CD8-positive, alpha-beta memory T cell (primary cell): ENCODE measurements around the gene SLIT3. TPM values are rescaled to one million over a fixed set of nuclear protein-coding genes. Genes with fewer than 3 reads are reported as not detected.

Experiments
- CTCF ChIA-PET: fragments of 350-600 bp; sonication (Branson Sonifier 250); formaldehyde crosslinking; loops from one replicate; lab custom pipeline; 2021; ENCODE audit warnings: antibody characterized with exemption; lab: Charles Lee
- POLR2A ChIA-PET: fragments of 350-600 bp; sonication (Branson Sonifier 250); formaldehyde crosslinking; loops from one replicate; lab custom pipeline; 2021; ENCODE audit warnings: antibody characterized with exemption; lab: Charles Lee
- DNase-seq, 5 donors: peaks; one replicate each; pipeline versions ENCODE4 v3.0.0 to v3.0.0-alpha.2; 2020 to 2022; ENCODE audit warnings: mixed read lengths in 1 of 5
- H3K27ac ChIP-seq: one replicate; pipeline ENCODE4 v1.7.0; 2013; ENCODE audit warnings: low read depth, mild to moderate bottlenecking, low read length, moderate library complexity
- H3K27me3 ChIP-seq: 2 replicates; pipeline ENCODE4 v1.7.0; 2013; ENCODE audit warnings: low read length, mild to moderate bottlenecking; ENCODE audit not compliant: insufficient read depth, poor library complexity, severe bottlenecking
- H3K36me3 ChIP-seq: 2 replicates; pipeline ENCODE4 v1.7.0; 2013; ENCODE audit warnings: mild to moderate bottlenecking, low read length, moderate library complexity; ENCODE audit not compliant: insufficient read depth
- H3K4me1 ChIP-seq: 2 replicates; pipeline ENCODE4 v1.7.0; 2013; ENCODE audit warnings: mild to moderate bottlenecking, low read length, moderate library complexity; ENCODE audit not compliant: insufficient read depth
- H3K4me3 ChIP-seq: 2 replicates; pipeline ENCODE4 v1.7.0; 2013; ENCODE audit warnings: mild to moderate bottlenecking, low read length
- H3K9me3 ChIP-seq: 2 replicates; pipeline ENCODE4 v1.7.0; 2013; ENCODE audit warnings: mild to moderate bottlenecking, low read length
- H3K27ac Mint-ChIP-seq, 8 donors: one replicate each; pipeline ENCODE4 v1.8.0; 2020 to 2021; ENCODE audit warnings: mixed read lengths in 8 of 8, mild to moderate bottlenecking in 6 of 8, inconsistent platforms in 3 of 8, moderate library complexity in 3 of 8
- H3K27me3 Mint-ChIP-seq, 2 donors: one replicate each; pipeline ENCODE4 v1.8.0; 2020 to 2021; ENCODE audit warnings: mixed read lengths in 2 of 2, mild to moderate bottlenecking in 1 of 2, moderate library complexity in 1 of 2
- H3K36me3 Mint-ChIP-seq, 3 donors: one replicate each; pipeline ENCODE4 v1.8.0; 2020 to 2021; ENCODE audit warnings: mixed read lengths in 3 of 3, inconsistent platforms in 1 of 3, mild to moderate bottlenecking in 1 of 3
- H3K4me1 Mint-ChIP-seq, 3 donors: one replicate each; pipeline ENCODE4 v1.8.0; 2020 to 2021; ENCODE audit warnings: mixed read lengths in 3 of 3, inconsistent platforms in 1 of 3, mild to moderate bottlenecking in 1 of 3
- H3K4me3 Mint-ChIP-seq, 7 donors: one replicate each; pipeline ENCODE4 v1.8.0; 2020 to 2021; ENCODE audit warnings: mixed read lengths in 7 of 7, mild to moderate bottlenecking in 6 of 7, moderate library complexity in 4 of 7, inconsistent platforms in 2 of 7
- H3K9me3 Mint-ChIP-seq, 5 donors: one replicate each; pipeline ENCODE4 v1.8.0; 2020 to 2022; ENCODE audit warnings: mixed read lengths in 5 of 5, mild to moderate bottlenecking in 3 of 5, moderate library complexity in 2 of 5, inconsistent platforms in 1 of 5
- polyA plus RNA-seq: library from polyadenylated mRNA; unstranded; fragments of 300-500 nt; fragmentation: Illumina TruSeq; gene quantifications from one replicate; pipeline ENCODE4 v1.2.3, GENCODE V29; 2021
- total RNA-seq, 2 experiments: library from RNA; stranded (reverse); gene quantifications; one replicate each; pipeline ENCODE4 v1.2.3, GENCODE V29; 2021

The SLIT3 gene
- total and polyA plus RNA-seq, 3 experiments from 2014 or later, result 0.49 to 0.72 TPM; not detected in 1

DNA sequence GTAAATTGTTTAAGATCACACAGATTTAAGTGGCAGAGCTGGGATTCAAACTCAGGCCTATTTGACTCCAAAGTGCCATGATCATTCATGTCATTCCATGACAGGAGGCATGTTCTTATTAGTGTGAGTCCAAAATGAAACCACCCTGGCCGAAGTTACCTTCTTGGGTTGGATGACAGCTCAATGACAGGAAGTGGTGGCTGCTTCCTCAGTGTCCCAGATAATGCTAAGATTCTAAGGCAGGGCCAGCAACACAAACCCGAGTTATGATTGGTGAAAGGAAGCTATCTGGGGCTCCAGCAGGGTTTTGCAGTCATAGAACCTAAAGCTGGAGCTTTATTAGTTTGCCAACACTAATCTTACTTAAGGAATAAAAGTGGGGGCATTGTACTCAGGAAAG is 340.4 kb downstream of the SLIT3 start:
- Mint-ChIP-seq H3K27ac (no peak overlapping the region), H3K27me3 (peaks cover 0 to 2% of the 10 kb centered on the region in 2 donors), H3K4me3 (no peak overlapping the region), H3K36me3 (no peaks in the 10 kb centered on the region), H3K4me1 (peaks cover 2 to 5% (median 3%) of the 10 kb centered on the region in 3 donors), H3K9me3 (peaks cover 0 to 2% (median 0%) of the 10 kb centered on the region in 5 donors)
- H3K4me1 ChIP-seq, result no peaks in the 10 kb centered on the region
- H3K27ac ChIP-seq, result no peak overlapping the region
- H3K27me3 ChIP-seq, result no peaks in the 10 kb centered on the region
- H3K9me3 ChIP-seq, result no peaks in the 10 kb centered on the region
- no peak for DNase-seq
- H3K36me3 ChIP-seq, result no peaks in the 10 kb centered on the region
- no peak overlapping the region for H3K4me3 ChIP-seq
- ChIA-PET CTCF (no interaction called here), POLR2A (no interaction called here)

DNA sequence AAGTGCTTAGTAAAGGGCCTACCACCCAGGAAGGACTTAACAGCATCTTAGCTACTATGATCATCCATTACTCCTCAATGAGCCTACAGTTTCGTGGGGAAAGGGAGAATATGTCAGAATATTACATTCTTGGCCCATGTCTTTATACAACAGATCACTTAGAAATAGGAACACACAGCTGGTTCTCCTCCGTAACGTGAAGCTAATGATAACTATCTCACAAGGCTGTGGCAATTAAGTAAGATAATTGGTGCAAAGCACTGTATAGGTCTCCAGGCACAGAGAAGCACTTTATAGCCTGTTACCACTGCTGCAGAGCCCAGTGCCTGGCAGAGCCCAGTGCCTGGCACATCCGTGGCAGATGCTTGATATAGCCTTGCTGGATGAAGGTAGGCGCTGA is 347.6 kb downstream of the SLIT3 start:
- Mint-ChIP-seq H3K27ac (no peak overlapping the region), H3K9me3 (no peaks in the 10 kb centered on the region), H3K4me1 (no peaks in the 10 kb centered on the region), H3K4me3 (no peak overlapping the region), H3K27me3 (peaks cover 4% of the 10 kb centered on the region in 2 donors), H3K36me3 (no peaks in the 10 kb centered on the region)
- Histone ChIP-seq H3K36me3 (no peaks in the 10 kb centered on the region), H3K4me3 (no peak overlapping the region), H3K27ac (no peak overlapping the region), H3K27me3 (no peaks in the 10 kb centered on the region), H3K4me1 (no peaks in the 10 kb centered on the region), H3K9me3 (no peaks in the 10 kb centered on the region)
- no peak for DNase-seq
- ChIA-PET CTCF (no interaction called here), POLR2A (no interaction called here)

DNA sequence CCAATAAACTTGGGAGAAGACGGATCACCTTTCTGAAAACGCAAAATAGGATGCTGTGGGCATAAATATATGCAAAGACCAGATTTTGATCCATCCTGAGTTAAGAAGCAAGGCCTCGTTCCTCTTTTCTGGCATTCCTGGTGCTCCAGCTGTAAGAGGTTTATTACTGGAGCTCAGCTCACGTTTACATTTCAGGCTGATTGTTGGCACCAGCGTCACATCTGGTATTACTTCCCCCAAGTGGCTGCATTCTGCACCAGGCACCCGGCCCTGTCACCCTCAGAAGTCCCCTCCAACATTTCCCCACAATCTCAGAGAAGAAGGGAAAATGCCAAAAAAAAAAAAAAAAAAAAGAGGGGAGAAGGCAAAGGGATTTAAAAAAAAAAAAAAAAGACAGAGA is 348.7 kb downstream of the SLIT3 start:
- H3K27ac Mint-ChIP-seq, result no peak overlapping the region
- ChIA-PET CTCF (no interaction called here), POLR2A (no interaction called here)
- Histone ChIP-seq H3K27me3 (no peaks in the 10 kb centered on the region), H3K27ac (no peak overlapping the region), H3K4me1 (no peaks in the 10 kb centered on the region), H3K4me3 (no peak overlapping the region), H3K36me3 (no peaks in the 10 kb centered on the region), H3K9me3 (no peaks in the 10 kb centered on the region)
- peaks cover 4% of the 10 kb centered on the region in 2 donors for H3K27me3 Mint-ChIP-seq
- no peak overlapping the region for H3K4me3 Mint-ChIP-seq
- no peaks in the 10 kb centered on the region for H3K4me1 Mint-ChIP-seq
- no peak for DNase-seq
- H3K9me3 Mint-ChIP-seq, result no peaks in the 10 kb centered on the region
- no peaks in the 10 kb centered on the region for H3K36me3 Mint-ChIP-seq

DNA sequence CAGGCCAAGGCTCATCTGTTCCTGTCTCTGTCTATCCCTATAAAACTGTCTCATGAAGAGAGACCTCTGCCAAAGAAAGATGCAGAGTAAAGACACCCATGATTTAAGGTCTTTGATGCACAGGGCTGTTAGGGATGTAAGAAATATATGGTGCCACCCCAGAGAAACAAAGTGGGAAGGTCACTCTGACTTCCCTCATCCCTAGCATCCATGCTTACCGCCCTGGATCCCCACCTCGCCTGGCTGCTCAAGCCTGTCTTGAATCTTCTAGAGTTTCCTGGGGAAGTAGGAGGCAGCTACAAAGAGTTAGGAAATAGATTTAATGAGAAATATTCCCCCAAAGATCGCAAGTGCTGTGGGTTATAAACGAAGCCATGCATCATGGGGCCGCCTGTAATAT is 349.2 kb downstream of the SLIT3 start:
- POLR2A ChIA-PET, result no interaction called here
- no peaks in the 10 kb centered on the region for H3K4me1 Mint-ChIP-seq

DNA sequence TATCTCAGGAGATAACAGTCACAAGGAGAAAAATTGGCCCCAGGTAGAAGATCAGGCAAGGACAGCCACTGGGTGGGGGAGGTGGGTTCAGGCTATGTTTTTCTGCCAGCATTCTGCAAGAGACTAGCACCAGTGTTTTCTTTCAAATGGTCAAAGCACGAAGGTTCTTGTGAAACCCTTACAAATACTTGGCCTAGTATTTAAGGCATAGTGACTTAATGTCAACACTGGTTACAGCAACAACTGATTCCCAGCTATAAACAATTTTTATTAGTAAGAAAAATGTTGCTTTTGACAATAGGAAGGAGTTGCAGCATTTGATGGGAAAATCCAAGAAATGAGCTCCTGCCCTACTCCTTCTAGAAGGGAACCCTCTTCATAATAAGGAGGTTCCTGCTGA is 349.6 kb downstream of the SLIT3 start:
- no peak overlapping the region for H3K4me3 ChIP-seq
- ChIA-PET CTCF (no interaction called here), POLR2A (no interaction called here)
- H3K9me3 ChIP-seq, result no peaks in the 10 kb centered on the region
- Mint-ChIP-seq H3K27ac (no peak overlapping the region), H3K27me3 (peaks cover 4% of the 10 kb centered on the region in 2 donors), H3K36me3 (no peaks in the 10 kb centered on the region), H3K4me3 (no peak overlapping the region), H3K4me1 (no peaks in the 10 kb centered on the region), H3K9me3 (no peaks in the 10 kb centered on the region)
- H3K27ac ChIP-seq, result no peak overlapping the region
- DNase-seq, result no peak
- no peaks in the 10 kb centered on the region for H3K4me1 ChIP-seq
- H3K36me3 ChIP-seq, result no peaks in the 10 kb centered on the region
- H3K27me3 ChIP-seq, result no peaks in the 10 kb centered on the region

More for the DNA sequence above, 349.2 kb downstream of the SLIT3 start:
- no peaks in the 10 kb centered on the region for H3K9me3 Mint-ChIP-seq
- no peaks in the 10 kb centered on the region for H3K36me3 ChIP-seq
- H3K36me3 Mint-ChIP-seq, result no peaks in the 10 kb centered on the region
- CTCF ChIA-PET, result no interaction called here
- no peaks in the 10 kb centered on the region for H3K27me3 ChIP-seq
- H3K4me3 Mint-ChIP-seq, result no peak overlapping the region
- H3K27me3 Mint-ChIP-seq, result peaks cover 4% of the 10 kb centered on the region in 2 donors
- no peak overlapping the region for H3K27ac Mint-ChIP-seq
- H3K4me3 ChIP-seq, result no peak overlapping the region
- H3K9me3 ChIP-seq, result no peaks in the 10 kb centered on the region
- H3K4me1 ChIP-seq, result no peaks in the 10 kb centered on the region
- no peak for DNase-seq
- no peak overlapping the region for H3K27ac ChIP-seq

DNA sequence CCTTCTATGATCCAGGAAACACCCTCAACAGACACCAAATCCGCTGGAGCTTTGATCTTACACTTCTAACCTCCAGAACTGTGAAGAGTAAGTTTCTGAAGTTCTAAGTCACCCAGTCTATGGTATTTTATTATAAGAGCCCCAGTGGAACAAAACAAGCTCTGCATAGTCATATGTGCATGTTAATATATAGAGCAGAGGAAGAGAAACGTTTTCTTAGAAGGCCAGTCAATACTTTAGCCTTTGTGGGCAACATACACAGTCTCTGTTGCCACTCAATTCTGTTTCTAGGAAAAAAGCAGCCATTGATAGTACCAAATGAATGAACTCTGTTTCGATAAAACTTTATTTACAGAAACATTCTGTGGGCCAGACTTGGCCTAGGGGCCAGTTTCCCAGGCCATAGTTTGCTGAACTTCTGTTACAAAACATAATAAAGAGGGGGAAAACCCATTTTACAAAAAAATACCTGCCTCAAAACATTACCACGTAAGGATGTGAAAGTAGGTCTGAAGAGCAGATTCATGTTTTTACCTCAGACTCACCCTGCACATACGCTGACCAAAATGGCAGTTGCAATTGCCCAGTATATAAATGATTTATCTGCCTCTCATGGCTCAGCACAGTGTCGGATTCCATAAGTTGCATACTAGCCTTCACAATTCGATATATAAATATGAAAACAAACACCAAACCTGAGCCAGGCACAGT is 350.5 kb downstream of the SLIT3 start:
- CTCF ChIA-PET, result no interaction called here
- Histone ChIP-seq H3K27me3 (no peaks in the 10 kb centered on the region), H3K4me3 (no peak overlapping the region), H3K27ac (no peak overlapping the region), H3K4me1 (no peaks in the 10 kb centered on the region), H3K36me3 (no peaks in the 10 kb centered on the region), H3K9me3 (no peaks in the 10 kb centered on the region)
- Mint-ChIP-seq H3K36me3 (no peaks in the 10 kb centered on the region), H3K4me1 (no peaks in the 10 kb centered on the region), H3K9me3 (no peaks in the 10 kb centered on the region), H3K27ac (no peak overlapping the region), H3K27me3 (peaks cover 4% of the 10 kb centered on the region in 2 donors), H3K4me3 (no peak overlapping the region)
- POLR2A ChIA-PET, result no interaction called here
- no peak for DNase-seq

DNA sequence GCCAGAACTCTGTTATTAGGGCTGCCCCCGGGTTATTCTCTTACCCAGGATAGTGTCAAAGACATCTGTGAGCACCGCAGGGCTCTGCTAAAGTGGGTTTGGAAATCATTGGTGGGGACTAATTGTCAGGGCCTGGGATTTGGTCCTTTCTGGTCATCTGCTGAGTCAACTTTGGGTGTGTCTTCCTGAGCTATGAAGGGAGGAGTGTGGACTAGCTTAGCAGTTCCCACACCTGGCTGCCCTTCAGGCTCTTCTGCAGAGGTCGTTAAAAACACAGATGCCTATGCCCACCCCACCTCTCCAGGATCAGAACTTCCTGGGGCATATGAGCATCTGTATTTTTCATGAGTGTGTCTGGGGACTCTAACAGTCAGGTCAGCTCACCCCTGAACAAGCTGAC is 352.2 kb downstream of the SLIT3 start:
- Histone ChIP-seq H3K9me3 (no peaks in the 10 kb centered on the region), H3K27ac (no peak overlapping the region), H3K27me3 (no peaks in the 10 kb centered on the region), H3K36me3 (no peaks in the 10 kb centered on the region), H3K4me1 (no peaks in the 10 kb centered on the region), H3K4me3 (no peak overlapping the region)
- Mint-ChIP-seq H3K4me1 (no peaks in the 10 kb centered on the region), H3K27ac (no peak overlapping the region), H3K27me3 (peaks cover 3 to 4% of the 10 kb centered on the region in 2 donors), H3K36me3 (no peaks in the 10 kb centered on the region), H3K4me3 (no peak overlapping the region), H3K9me3 (no peaks in the 10 kb centered on the region)
- ChIA-PET CTCF (no interaction called here), POLR2A (no interaction called here)
- no peak for DNase-seq

DNA sequence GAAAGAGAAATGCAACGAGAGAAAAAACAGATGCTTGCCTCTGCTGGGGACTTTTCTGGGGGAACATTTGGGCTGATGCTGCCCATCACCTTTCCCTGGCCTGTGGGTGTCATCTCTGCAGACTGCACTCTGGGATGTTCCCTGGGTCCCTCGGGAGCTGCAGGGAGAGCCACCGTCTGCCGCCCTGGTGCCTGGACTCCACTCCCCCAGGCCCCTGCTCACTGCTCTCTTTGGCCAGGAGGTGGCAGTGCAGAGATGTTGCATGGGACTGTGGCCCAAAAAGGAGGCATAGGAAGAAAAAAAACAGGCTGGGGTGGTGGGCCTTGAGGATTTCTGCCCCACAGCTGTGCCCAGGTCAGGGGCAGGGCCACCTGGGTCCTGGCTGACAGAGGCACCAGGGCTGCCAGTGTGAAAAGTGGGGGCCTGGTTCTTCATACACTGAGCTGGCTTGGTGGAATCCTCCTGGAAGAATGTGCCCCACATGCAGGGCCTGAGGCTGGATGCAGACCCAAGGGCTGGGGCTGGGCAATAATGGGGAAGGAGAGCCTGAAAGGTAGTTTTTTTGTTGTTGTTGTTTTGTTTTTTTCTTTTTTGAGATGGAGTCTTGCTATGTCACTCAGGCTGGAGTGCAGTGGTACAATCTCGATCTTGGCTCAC is 353.6 kb downstream of the SLIT3 start:
- H3K36me3 ChIP-seq, result no peaks in the 10 kb centered on the region
- H3K27me3 Mint-ChIP-seq, result peaks cover 0 to 4% of the 10 kb centered on the region in 2 donors
- peak overlapping the region in 1 of 8 donors; percentile 21 for H3K27ac Mint-ChIP-seq
- H3K9me3 Mint-ChIP-seq, result no peaks in the 10 kb centered on the region
- no peak overlapping the region for H3K4me3 ChIP-seq
- CTCF ChIA-PET, result no interaction called here
- no peak overlapping the region for H3K27ac ChIP-seq
- H3K27me3 ChIP-seq, result no peaks in the 10 kb centered on the region
- no peaks in the 10 kb centered on the region for H3K36me3 Mint-ChIP-seq
- no peaks in the 10 kb centered on the region for H3K4me1 Mint-ChIP-seq
- DNase-seq, result no peak
- H3K4me3 Mint-ChIP-seq, result no peak overlapping the region
- no peaks in the 10 kb centered on the region for H3K4me1 ChIP-seq
- POLR2A ChIA-PET, result no interaction called here
- no peaks in the 10 kb centered on the region for H3K9me3 ChIP-seq
